Cardiac atrium fibroblast (primary cell): ENCODE measurements around the gene VIPR2. TPM values are rescaled to one million over a fixed set of nuclear protein-coding genes. Genes with fewer than 3 reads are reported as not detected.

Experiments
- total RNA-seq: library from RNA; depleted of rRNA; stranded (reverse); fragments of >200 nt; gene quantifications from 2 replicates; pipeline ENCODE4 v1.2.3, GENCODE V29; 2015

VIPR2 gene, protein sequence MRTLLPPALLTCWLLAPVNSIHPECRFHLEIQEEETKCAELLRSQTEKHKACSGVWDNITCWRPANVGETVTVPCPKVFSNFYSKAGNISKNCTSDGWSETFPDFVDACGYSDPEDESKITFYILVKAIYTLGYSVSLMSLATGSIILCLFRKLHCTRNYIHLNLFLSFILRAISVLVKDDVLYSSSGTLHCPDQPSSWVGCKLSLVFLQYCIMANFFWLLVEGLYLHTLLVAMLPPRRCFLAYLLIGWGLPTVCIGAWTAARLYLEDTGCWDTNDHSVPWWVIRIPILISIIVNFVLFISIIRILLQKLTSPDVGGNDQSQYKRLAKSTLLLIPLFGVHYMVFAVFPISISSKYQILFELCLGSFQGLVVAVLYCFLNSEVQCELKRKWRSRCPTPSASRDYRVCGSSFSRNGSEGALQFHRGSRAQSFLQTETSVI
- not detected in 2 replicates for total RNA-seq

DNA sequence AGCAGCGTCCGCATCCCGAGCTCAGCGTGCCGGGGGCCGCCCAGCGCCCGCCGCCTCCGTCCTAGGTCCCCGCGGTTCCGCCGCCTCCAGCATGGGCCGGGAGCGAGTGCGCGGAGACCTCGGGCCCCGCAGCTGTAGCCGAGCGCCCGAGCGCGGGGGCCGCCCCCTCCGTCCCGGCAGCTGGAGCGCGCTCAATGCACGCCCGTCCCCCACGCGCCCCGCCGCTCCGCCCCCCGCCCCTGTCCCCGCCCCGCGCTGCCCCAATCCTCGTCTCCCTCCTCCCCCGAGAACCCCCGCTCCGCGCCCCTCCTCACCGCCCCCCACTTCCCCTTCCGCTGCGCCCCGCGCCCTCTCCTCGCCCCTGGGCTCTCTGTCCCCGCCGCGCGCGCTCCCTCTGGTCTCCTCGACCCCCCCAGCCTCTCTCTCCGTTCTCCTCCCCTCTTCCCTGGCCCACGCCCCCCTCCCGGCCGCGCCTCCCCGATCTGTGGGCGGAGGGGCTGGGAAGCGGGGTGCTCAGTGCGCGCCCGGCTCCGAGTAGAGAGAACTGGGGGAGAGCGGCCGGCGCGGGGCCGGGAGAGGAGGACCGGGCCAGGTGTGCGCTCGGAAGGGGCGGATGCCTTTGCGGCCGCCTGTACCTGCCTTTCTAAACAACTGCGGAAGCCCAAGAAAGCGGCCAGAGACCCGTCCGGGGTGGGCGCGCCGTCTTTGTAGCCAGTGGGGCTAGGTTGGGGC, at the start of gene VIPR2:
Gene VIPR2, minus strand, starts transcription at position 110 of the 732 bp plus-strand sequence. Its CDS starts 96 bp downstream, at position 14.

